ENCODE results near the gene ATRIP.

DNA sequence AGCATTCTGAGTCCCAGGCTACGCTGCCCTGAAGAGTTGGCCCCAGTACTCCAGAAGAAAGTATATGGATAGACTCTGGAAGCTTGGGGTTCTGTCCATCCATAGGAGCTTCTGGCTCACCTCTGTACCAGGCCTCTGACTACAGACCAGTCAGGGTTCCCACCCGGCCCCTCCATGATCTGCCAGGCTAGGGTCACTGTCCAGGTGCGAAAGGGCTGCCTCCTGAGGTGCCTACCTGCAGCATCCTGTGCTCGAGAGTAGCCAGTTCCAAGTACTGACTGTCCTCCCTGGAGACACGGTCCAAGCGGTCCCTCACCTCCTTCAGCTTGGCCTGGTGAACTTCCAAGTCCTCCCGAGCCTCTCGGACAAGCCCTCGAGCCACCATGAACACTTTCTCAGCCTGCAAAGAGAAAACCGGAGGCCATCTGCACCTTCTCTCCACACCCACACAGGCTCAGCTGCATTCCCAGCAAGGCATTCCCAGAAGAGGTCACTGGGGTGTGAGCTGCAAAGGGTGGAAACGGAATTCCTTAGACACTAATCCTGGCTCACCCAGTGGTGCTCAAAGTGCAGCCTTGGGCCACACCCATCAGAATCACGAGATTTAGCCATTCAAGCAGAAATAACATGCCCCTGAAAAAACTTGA, 12.9 kb upstream of the ATRIP start:
- TF ChIP-seq, protein P1, sequence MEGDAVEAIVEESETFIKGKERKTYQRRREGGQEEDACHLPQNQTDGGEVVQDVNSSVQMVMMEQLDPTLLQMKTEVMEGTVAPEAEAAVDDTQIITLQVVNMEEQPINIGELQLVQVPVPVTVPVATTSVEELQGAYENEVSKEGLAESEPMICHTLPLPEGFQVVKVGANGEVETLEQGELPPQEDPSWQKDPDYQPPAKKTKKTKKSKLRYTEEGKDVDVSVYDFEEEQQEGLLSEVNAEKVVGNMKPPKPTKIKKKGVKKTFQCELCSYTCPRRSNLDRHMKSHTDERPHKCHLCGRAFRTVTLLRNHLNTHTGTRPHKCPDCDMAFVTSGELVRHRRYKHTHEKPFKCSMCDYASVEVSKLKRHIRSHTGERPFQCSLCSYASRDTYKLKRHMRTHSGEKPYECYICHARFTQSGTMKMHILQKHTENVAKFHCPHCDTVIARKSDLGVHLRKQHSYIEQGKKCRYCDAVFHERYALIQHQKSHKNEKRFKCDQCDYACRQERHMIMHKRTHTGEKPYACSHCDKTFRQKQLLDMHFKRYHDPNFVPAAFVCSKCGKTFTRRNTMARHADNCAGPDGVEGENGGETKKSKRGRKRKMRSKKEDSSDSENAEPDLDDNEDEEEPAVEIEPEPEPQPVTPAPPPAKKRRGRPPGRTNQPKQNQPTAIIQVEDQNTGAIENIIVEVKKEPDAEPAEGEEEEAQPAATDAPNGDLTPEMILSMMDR (IDR thresholded peaks at IDR 0.05) = no peak
- TF ChIP-seq POLR2A (IDR thresholded peaks at IDR 0.05) = no peak

Data from lower leg skin (tissue), 3 donors.